GM18526 (cell line): Measurements from ENCODE around the gene ZFYVE9.

Experiments used
- POLR2A ChIP-seq: IDR thresholded peaks from 3 replicates; pipeline ENCODE4 v1.6.1; 2011; ENCODE audit not compliant: insufficient read length; ENCODE audit errors: extremely low read depth

ZFYVE9 gene

DNA sequence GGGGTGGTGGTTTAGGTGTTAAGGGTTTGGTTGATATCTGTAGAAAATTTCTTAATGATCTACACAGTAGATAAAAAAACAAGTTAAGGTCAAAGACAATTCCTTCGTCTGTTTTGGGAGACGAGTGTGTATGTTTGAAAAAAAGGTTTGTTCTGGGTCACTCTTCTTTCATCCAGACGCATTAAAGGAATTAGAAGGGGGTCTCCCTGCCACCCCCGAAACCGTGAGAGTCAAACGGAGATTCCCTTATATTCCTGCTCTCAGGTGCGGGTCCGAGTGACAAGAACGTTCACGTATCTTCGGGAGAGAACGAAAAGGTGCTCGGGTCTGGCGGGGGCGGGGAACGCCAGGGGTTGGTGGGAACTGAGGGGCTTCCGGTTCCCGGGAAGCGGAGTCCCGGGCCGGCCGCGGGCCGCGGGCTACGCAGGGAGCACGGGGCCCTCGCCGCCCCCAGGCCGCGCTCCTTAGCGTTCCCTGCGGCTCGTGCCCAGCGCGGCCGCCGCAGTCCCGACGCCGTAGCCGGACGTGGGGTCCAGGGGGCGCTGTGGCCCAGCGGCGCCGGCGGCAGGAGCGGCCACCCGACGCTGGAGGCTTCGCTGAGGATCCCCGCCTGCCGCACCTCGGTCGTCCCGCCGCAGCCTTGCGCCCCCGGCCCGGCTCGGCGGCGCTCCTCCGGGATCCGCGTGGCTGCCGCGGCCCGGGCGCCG, at the start of gene ZFYVE9:
TSS of gene ZFYVE9 (plus strand) at position 577 of the 707 bp plus-strand sequence. CDS start 91,118 bp downstream, outside the sequence.
- TF ChIP-seq POLR2A, result no peak

GRCh38 chr1:52096216-52096615, 45.7 kb upstream of the ZFYVE9 start:
- no peak for TF ChIP-seq POLR2A

DNA sequence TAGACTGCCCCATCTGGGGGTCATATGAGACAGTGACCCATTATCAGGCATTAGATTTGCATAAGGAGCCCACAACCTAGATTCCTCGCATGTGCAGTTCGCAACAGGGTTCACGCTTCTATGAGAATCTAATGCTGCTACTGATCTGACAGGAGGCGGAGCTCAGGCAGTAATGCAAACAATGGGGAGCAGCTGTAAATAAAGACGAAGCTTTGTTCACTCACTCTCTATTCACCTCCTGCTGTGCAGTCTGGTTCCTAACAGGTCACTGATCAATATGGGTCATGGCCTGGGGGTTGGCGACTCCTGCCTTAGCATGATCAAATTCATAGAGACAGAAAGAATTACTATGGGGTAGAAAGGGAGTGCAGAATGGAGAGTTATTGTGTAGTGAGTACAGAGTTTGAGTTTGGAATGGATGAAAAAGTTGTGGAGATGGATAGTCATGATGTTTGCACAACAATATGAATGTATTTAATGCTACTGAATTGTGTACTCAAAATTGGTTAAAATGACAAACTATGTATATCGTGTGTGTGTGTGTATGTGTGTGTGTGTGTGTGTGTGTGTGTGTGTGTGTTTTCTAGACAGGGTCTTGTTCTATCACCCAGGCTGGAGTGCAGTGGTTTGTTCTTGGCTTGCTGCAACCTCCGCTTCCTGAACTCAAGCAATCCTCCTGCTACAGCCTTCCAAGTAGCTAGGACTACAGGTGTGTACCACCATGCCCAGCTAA, 43.6 kb upstream of the ZFYVE9 start:
- no peak for TF ChIP-seq POLR2A

GRCh38 chr1:52102336-52103013, 39.4 kb upstream of the ZFYVE9 start:
- TF ChIP-seq POLR2A, result no peak

- TF ChIP-seq POLR2A, result no peak
These were observed 30.4 kb upstream of the ZFYVE9 start for GRCh38 chr1:52111492-52111891.

DNA sequence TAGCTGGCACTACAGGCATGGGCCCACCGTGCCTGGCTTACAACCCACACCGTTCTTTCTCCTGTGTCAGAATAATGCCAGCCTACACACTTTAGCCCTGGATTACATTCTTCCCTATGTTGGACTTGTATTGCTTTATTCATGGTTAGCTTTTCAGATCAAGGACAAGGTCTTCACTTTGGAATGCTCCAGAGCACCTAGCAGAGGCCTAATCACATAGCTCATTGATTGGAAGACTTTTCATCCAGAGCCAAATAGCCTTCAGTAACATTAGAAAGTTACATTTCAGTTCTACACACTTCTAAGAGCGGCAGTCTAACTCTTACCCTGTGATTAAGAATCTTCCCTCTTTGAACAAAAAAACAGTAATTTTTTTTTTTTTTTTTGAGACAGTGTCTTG, 29.4 kb upstream of the ZFYVE9 start:
- no peak for TF ChIP-seq POLR2A

GRCh38 chr1:52119301-52120079, 22.4 kb upstream of the ZFYVE9 start:
- TF ChIP-seq POLR2A, result no peak

- TF ChIP-seq POLR2A, result no peak
These were observed 19.5 kb upstream of the ZFYVE9 start for GRCh38 chr1:52122384-52122783.

DNA sequence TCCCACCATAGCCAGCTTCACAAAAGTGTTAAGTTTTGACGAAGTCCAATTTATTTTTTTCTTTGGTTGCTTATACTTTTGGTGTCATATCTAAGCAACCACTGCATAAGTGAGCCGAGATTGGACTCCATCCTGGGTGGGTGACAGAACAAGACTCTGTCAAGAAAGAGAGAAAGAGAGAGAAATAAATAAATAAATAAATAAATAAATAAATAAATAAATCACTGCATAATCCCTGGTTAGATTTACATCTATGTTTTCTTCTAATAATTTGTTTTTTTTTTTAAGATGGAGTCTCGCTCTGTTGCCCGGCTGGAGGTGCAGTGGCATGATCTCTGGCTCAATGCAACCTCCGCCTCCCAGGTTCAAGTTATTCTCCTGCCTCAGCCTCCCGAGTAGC, 18.3 kb upstream of the ZFYVE9 start:
- TF ChIP-seq POLR2A, result no peak

GRCh38 chr1:52125736-52126359, 16.0 kb upstream of the ZFYVE9 start:
- no peak for TF ChIP-seq POLR2A

- no peak for TF ChIP-seq POLR2A
These were observed 14.4 kb upstream of the ZFYVE9 start for GRCh38 chr1:52127181-52128180.

GRCh38 chr1:52139817-52140540, 1.9 kb upstream of the ZFYVE9 start:
- no peak for TF ChIP-seq POLR2A
